ENCODE data around the gene OLA1. TPM values are rescaled to one million over a fixed set of nuclear protein-coding genes. Genes with fewer than 3 reads are reported as not detected.

OLA1 gene
- total and polyA plus RNA-seq, 2 of the 13 experiments (the other 11 are each of a cell fraction or from before 2014, with no cell fraction given): 153 to 241 TPM

GRCh38 chr2:174161490-174161889 is 86.8 kb downstream of the OLA1 start:
- Histone ChIP-seq H3K4me2 (ENCODE audit: low read depth, low read length) (no peak overlapping the region), H3K79me2 (ENCODE audit: insufficient read depth, low read length) (peaks cover 31% of the 10 kb centered on the region), H4K20me1 (ENCODE audit: insufficient read depth, low read length) (peaks cover 8% of the 10 kb centered on the region; the same call in 1 of the 2 replicates), H3K9me3 (ENCODE audit: low read length) (no peaks in the 10 kb centered on the region), H3K4me1 (ENCODE audit: insufficient read depth, low read length) (no peaks in the 10 kb centered on the region), H3K27ac (ENCODE audit: extremely low read length, insufficient read depth, low read length) (no peak overlapping the region), H3K4me3 (replicated peaks in 1 of 3; ENCODE audit: insufficient read depth in 1 of 3, low read depth in 2 of 3, low read length in 3 of 3) (no peak overlapping the region), H3K27me3 (ENCODE audit: control insufficient read depth in 1 of 2, insufficient read depth in 2 of 2, low read length in 2 of 2) (no peaks in the 10 kb centered on the region), H3K36me3 (replicated peaks in 1 of 2; ENCODE audit: control insufficient read depth in 1 of 2, insufficient read depth in 2 of 2, low read length in 2 of 2) (peaks cover 2 to 3% of the 10 kb centered on the region in 2 experiments; a peak in 1 of 5 replicates), H2AFZ (ENCODE audit: low read length) (no peak overlapping the region), H3K9ac (ENCODE audit: insufficient read depth, low read depth, low read length) (no peak overlapping the region)
- intact Hi-C loops (cut with micrococcal nuclease; ENCODE audit: unreplicated experiment) (no loop called here), in situ Hi-C loops (cut with HindIII; ENCODE audit: extremely low pct_ligation_motif_present, low pct_unique_long_range_greater_than_20kb) (no loop called here)
- POLR2A ChIA-PET: no interaction called here
- DNase-seq (ENCODE audit: low spot score) (no peak), FAIRE-seq (no peak), ATAC-seq (no peak)
- CTCF ChIA-PET (ENCODE audit: low intra/inter-chr PET ratio, low total read pairs): no interaction called here
- WGBS (ENCODE audit: low lambda C conversion rate): 98% methylated on average over 3 of the region's 3 CpGs
- TF ChIP-seq ZNF296 (CRISPR knock-in tag; conservative IDR thresholded peaks at IDR 0.05): no peak
- TF ChIP-seq U2AF1 (optimal IDR thresholded peaks at IDR 0.05; ENCODE audit: low read depth, low read length): no peak
- no peak for TF ChIP-seq RNF219 (CRISPR knock-in tag; IDR thresholded peaks at IDR 0.05)
- no peak for TF ChIP-seq HNRNPK (IDR thresholded peaks at IDR 0.05; ENCODE audit: low read depth, low read length, poor library complexity, severe bottlenecking)
- TF ChIP-seq FOXO1 (CRISPR knock-in tag; IDR thresholded peaks at IDR 0.05): no peak
- no TSS peak for BruUV-seq (replicated peaks)

GRCh38 chr2:174158003-174158402 is 90.3 kb downstream of the OLA1 start:
- ATAC-seq (peak; percentile 96), FAIRE-seq (peak; percentile 4), DNase-seq (ENCODE audit: low spot score) (peak; percentile 68)
- Histone ChIP-seq H3K4me1 (ENCODE audit: insufficient read depth, low read length) (no peaks in the 10 kb centered on the region), H2AFZ (ENCODE audit: low read length) (no peak overlapping the region), H3K4me3 (replicated peaks in 1 of 3; ENCODE audit: insufficient read depth in 1 of 3, low read depth in 2 of 3, low read length in 3 of 3) (no peak overlapping the region), H3K9me3 (ENCODE audit: low read length) (no peaks in the 10 kb centered on the region), H3K27ac (ENCODE audit: extremely low read length, insufficient read depth, low read length) (no peak overlapping the region), H3K36me3 (replicated peaks in 1 of 2; ENCODE audit: control insufficient read depth in 1 of 2, insufficient read depth in 2 of 2, low read length in 2 of 2) (peaks cover 3% of the 10 kb centered on the region in 2 experiments; a peak in 3 of 5 replicates), H3K9ac (ENCODE audit: insufficient read depth, low read depth, low read length) (no peak overlapping the region), H3K27me3 (ENCODE audit: control insufficient read depth in 1 of 2, insufficient read depth in 2 of 2, low read length in 2 of 2) (no peaks in the 10 kb centered on the region), H3K79me2 (ENCODE audit: insufficient read depth, low read length) (peaks cover 15% of the 10 kb centered on the region), H3K4me2 (ENCODE audit: low read depth, low read length) (no peak overlapping the region), H4K20me1 (ENCODE audit: insufficient read depth, low read length) (peaks cover 11% of the 10 kb centered on the region)
- BruUV-seq (replicated peaks): no TSS peak
- CTCF ChIA-PET (ENCODE audit: low intra/inter-chr PET ratio, low total read pairs): interaction anchor here (0.9 to 3.3 kb wide), 3 partner anchors 179 to 192 kb away, joined by 3 to 48 read pairs (median 3); no protein-coding TSS in a partner anchor
- POLR2A ChIA-PET: interaction anchor here (1.0 kb wide), 1 partner anchor 183 kb away, joined by 4 read pairs; no protein-coding TSS in a partner anchor
- 88% methylated on average over 3 of the region's 3 CpGs for WGBS (ENCODE audit: low lambda C conversion rate)
- intact Hi-C loops (cut with micrococcal nuclease; ENCODE audit: unreplicated experiment): loop anchor here (1.0 kb wide), 1 partner anchor 183 kb away; no protein-coding TSS in a partner anchor
- in situ Hi-C loops (cut with HindIII; ENCODE audit: extremely low pct_ligation_motif_present, low pct_unique_long_range_greater_than_20kb): loop anchor here (5.0 kb wide), 1 partner anchor 184 kb away; no protein-coding TSS in a partner anchor
- TF ChIP-seq ZNF569 (CRISPR knock-in tag; IDR thresholded peaks at IDR 0.05; ENCODE audit: borderline replicate concordance) (no peak), ZMYM4 (CRISPR knock-in tag; IDR thresholded peaks at IDR 0.05) (0 out of 2 replicates have a peak, but pooled peaks have one; percentile 20), SIN3A (IDR thresholded peaks at IDR 0.05; ENCODE audit: borderline replicate concordance, low read depth, low read length) (no peak), KDM6A (CRISPR knock-in tag; IDR thresholded peaks at IDR 0.05; ENCODE audit: low read depth) (no peak), ZFP62 (CRISPR knock-in tag; IDR thresholded peaks at IDR 0.05) (no peak), ZNF275 (CRISPR knock-in tag; IDR thresholded peaks at IDR 0.05; ENCODE audit: borderline replicate concordance) (no peak), GATAD1 (CRISPR knock-in tag; IDR thresholded peaks at IDR 0.05) (no peak), KDM1A (CRISPR knock-in tag; IDR thresholded peaks at IDR 0.05) (no peak), DRAP1 (CRISPR knock-in tag; IDR thresholded peaks at IDR 0.05) (no peak), SMAD1 (CRISPR knock-in tag; IDR thresholded peaks at IDR 0.05; ENCODE audit: borderline replicate concordance, low read depth) (no peak), SP4 (CRISPR knock-in tag; IDR thresholded peaks at IDR 0.05) (no peak)

Measured in HepG2 (cell line).